Measurements from ENCODE around the gene CYTH2.

DNA sequence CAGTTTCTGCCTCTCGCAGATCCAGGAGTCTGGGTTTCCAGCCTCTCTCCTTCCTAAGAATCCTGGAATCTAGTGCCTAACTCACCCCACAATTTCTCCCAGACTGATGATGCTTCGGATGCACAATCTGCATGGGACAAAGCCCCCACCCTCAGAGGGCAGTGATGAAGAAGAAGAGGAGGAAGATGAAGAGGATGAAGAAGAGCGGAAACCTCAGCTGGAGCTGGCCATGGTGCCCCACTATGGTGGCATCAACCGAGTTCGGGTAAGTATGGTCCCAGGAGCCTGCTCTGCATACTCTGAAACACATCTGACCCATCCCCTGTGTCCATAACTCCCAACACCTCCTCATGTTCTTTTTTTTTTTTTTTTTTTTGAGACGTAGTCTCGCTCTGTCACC, 22.6 kb upstream of the CYTH2 start:
- TF ChIP-seq, protein P1, sequence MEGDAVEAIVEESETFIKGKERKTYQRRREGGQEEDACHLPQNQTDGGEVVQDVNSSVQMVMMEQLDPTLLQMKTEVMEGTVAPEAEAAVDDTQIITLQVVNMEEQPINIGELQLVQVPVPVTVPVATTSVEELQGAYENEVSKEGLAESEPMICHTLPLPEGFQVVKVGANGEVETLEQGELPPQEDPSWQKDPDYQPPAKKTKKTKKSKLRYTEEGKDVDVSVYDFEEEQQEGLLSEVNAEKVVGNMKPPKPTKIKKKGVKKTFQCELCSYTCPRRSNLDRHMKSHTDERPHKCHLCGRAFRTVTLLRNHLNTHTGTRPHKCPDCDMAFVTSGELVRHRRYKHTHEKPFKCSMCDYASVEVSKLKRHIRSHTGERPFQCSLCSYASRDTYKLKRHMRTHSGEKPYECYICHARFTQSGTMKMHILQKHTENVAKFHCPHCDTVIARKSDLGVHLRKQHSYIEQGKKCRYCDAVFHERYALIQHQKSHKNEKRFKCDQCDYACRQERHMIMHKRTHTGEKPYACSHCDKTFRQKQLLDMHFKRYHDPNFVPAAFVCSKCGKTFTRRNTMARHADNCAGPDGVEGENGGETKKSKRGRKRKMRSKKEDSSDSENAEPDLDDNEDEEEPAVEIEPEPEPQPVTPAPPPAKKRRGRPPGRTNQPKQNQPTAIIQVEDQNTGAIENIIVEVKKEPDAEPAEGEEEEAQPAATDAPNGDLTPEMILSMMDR (IDR thresholded peaks at IDR 0.05) = no peak
- TF ChIP-seq POLR2A (IDR thresholded peaks at IDR 0.05) = no peak
